Activated naive CD4-positive, alpha-beta T cell (primary cell): ENCODE data around the gene NLRP9.
"Not testable (repeated sequence)": the region's sequence is repeated elsewhere in the genome, so short reads cannot be mapped to it uniquely, and the experiment has no call there.

Experiments used
- DNase-seq, 4 experiments: peaks; one replicate each; lab custom pipeline; 2025; lab: John Stamatoyannopoulos, UW

NLRP9 gene

GRCh38 chr19:55738302-55738701 lies at the start of gene NLRP9:
Gene NLRP9 (minus strand): TSS chr19:55738402. CDS start chr19:55738374, 28 bp downstream.
- no peak for DNase-seq

GRCh38 chr19:55781112-55781511 lies 42.9 kb upstream of the NLRP9 start:
- DNase-seq, result no peak

GRCh38 chr19:55778331-55778730 lies 40.1 kb upstream of the NLRP9 start:
- no peak for DNase-seq

- DNase-seq, result no peak
These were observed 39.3 kb upstream of the NLRP9 start for GRCh38 chr19:55777528-55777927.

- not testable (repeated sequence) for DNase-seq
These were observed 31.4 kb upstream of the NLRP9 start for GRCh38 chr19:55769632-55770031.

- DNase-seq, result not testable (repeated sequence)
These were observed 30.6 kb upstream of the NLRP9 start, which contains the start of gene RFPL4AL1 for GRCh38 chr19:55768818-55769217. Gene RFPL4AL1 (plus strand): TSS chr19:55769118. CDS start chr19:55771805, 2,687 bp downstream.

- no peak for DNase-seq
These were observed 28.3 kb upstream of the NLRP9 start for GRCh38 chr19:55766466-55766865.

GRCh38 chr19:55758797-55759196 lies 20.6 kb upstream of the NLRP9 start, which contains the start of gene RFPL4A:
Gene RFPL4A (plus strand): TSS chr19:55759097. CDS start chr19:55761801, 2,704 bp downstream.
- DNase-seq, result not testable (repeated sequence)

GRCh38 chr19:55756808-55757207 lies 18.6 kb upstream of the NLRP9 start:
- not testable (repeated sequence) for DNase-seq

GRCh38 chr19:55753401-55753800 lies 15.2 kb upstream of the NLRP9 start:
- no peak for DNase-seq

GRCh38 chr19:55750715-55751114 lies 12.5 kb upstream of the NLRP9 start:
- no peak for DNase-seq

- DNase-seq, result not testable (repeated sequence)
These were observed 7.8 kb downstream of the NLRP9 start for GRCh38 chr19:55730378-55730777.

- DNase-seq, result no peak
These were observed 14.7 kb downstream of the NLRP9 start for GRCh38 chr19:55723491-55723890.

- no peak for DNase-seq
These were observed 17.4 kb downstream of the NLRP9 start for GRCh38 chr19:55720801-55721200.

GRCh38 chr19:55720214-55720746 lies 17.9 kb downstream of the NLRP9 start:
- DNase-seq, result no peak

GRCh38 chr19:55717879-55718711 lies 20.1 kb downstream of the NLRP9 start:
- not testable (repeated sequence) for DNase-seq

GRCh38 chr19:55717251-55717650 lies 21.0 kb downstream of the NLRP9 start:
- DNase-seq, result no peak

GRCh38 chr19:55716531-55716930 lies 21.7 kb downstream of the NLRP9 start:
- DNase-seq, result no peak

GRCh38 chr19:55712804-55713631 lies 25.2 kb downstream of the NLRP9 start:
- DNase-seq, result no peak

- DNase-seq, result no peak
These were observed 26.5 kb downstream of the NLRP9 start for GRCh38 chr19:55711719-55712118.

GRCh38 chr19:55705972-55706371 lies 32.2 kb downstream of the NLRP9 start:
- no peak for DNase-seq

- no peak for DNase-seq
These were observed 33.5 kb downstream of the NLRP9 start for GRCh38 chr19:55704494-55705245.
